LNCaP clone FGC (cell line): ENCODE measurements around the gene CSRP1.
"Not testable (repeated sequence)": the region's sequence is repeated elsewhere in the genome, so short reads cannot be mapped to it uniquely, and the experiment has no call there.

Source experiments
- DNase-seq: peaks from one replicate; pipeline ENCODE4 v3.0.0-alpha.2; 2011; ENCODE audit warnings: low read depth
- H3K4me3 ChIP-seq: 2 replicates; pipeline ENCODE4 v1.5.1; 2011; ENCODE audit warnings: mild to moderate bottlenecking, low read depth, low read length, control low read depth
- CTCF ChIP-seq: IDR thresholded peaks from 2 replicates; pipeline ENCODE4 v1.5.1; 2012; ENCODE audit warnings: mild to moderate bottlenecking; ENCODE audit not compliant: control insufficient read depth, insufficient read depth; ENCODE audit errors: extremely low read depth

Gene CSRP1

GRCh38 chr1:201530741-201531531 is 24.0 kb upstream of the CSRP1 start:
- no peak for DNase-seq
- TF ChIP-seq CTCF, result peak; percentile 70

GRCh38 chr1:201528631-201529252 is 21.8 kb upstream of the CSRP1 start:
- DNase-seq, result no peak
- peak; percentile 4; the same call in 1 of the 2 replicates for TF ChIP-seq CTCF

More at GRCh38 chr1:201530741-201531531, 24.0 kb upstream of the CSRP1 start:
- H3K4me3 ChIP-seq, result no peak overlapping the region

GRCh38 chr1:201527879-201528278 is 21.0 kb upstream of the CSRP1 start:
- TF ChIP-seq CTCF, result no peak
- DNase-seq, result no peak
- no peak overlapping the region for H3K4me3 ChIP-seq

More at GRCh38 chr1:201528631-201529252, 21.8 kb upstream of the CSRP1 start:
- H3K4me3 ChIP-seq, result no peak overlapping the region

- TF ChIP-seq CTCF, result no peak
- no peak for DNase-seq
These were observed 18.4 kb upstream of the CSRP1 start for GRCh38 chr1:201525193-201525778.

GRCh38 chr1:201520046-201520575 is 13.2 kb upstream of the CSRP1 start:
- DNase-seq, result not testable (repeated sequence)

More at GRCh38 chr1:201525193-201525778, 18.4 kb upstream of the CSRP1 start:
- H3K4me3 ChIP-seq, result no peak overlapping the region

GRCh38 chr1:201518071-201518470 is 11.1 kb upstream of the CSRP1 start:
- no peak for DNase-seq
- no peak overlapping the region for H3K4me3 ChIP-seq
- TF ChIP-seq CTCF, result no peak

More at GRCh38 chr1:201520046-201520575, 13.2 kb upstream of the CSRP1 start:
- not testable (repeated sequence) for H3K4me3 ChIP-seq

- no peak for DNase-seq
- no peak overlapping the region for H3K4me3 ChIP-seq
- TF ChIP-seq CTCF, result no peak
These were observed 10.7 kb upstream of the CSRP1 start for GRCh38 chr1:201517631-201518030.
